Thymus (tissue), 2 donors: ENCODE results near the gene DRAXIN. TPM values are rescaled to one million over a fixed set of nuclear protein-coding genes. Genes with fewer than 3 reads are reported as not detected.

Experiments
- polyA plus RNA-seq: library from polyadenylated mRNA; stranded (reverse); fragments of 200-250 nt; gene quantifications from one replicate; pipeline ENCODE4 v1.2.3, GENCODE V29; 2013
- total RNA-seq: library from RNA; stranded (reverse); fragments of 120-200 nt; gene quantifications from one replicate; pipeline ENCODE4 v1.2.4, GENCODE V29; 2013
- donor health status: healthy.

Gene DRAXIN
- total and polyA plus RNA-seq, 2 donors = 0.14 TPM

Other genes with a start within 250 kb of the DRAXIN start
- 0.28 TPM for gene DISP3, start 212.6 kb upstream of the DRAXIN start, total RNA-seq
- gene DISP3, start 212.6 kb upstream of the DRAXIN start, polyA plus RNA-seq = 0.82 TPM
- 9.0 TPM for gene FBXO2, start 37.3 kb upstream of the DRAXIN start, total RNA-seq
- 46.2 TPM for gene FBXO2, start 37.3 kb upstream of the DRAXIN start, polyA plus RNA-seq
- gene FBXO44, start 36.8 kb upstream of the DRAXIN start, total RNA-seq = 8.6 TPM
- 37.3 TPM for gene FBXO44, start 36.8 kb upstream of the DRAXIN start, polyA plus RNA-seq
- gene FBXO6, start 27.5 kb upstream of the DRAXIN start, total RNA-seq = 11.4 TPM
- 16.1 TPM for gene FBXO6, start 27.5 kb upstream of the DRAXIN start, polyA plus RNA-seq
- gene MAD2L2, start 10.6 kb upstream of the DRAXIN start, total RNA-seq = 61.6 TPM
- 49.6 TPM for gene MAD2L2, start 10.6 kb upstream of the DRAXIN start, polyA plus RNA-seq
- 20.5 TPM for gene AGTRAP, start 44.4 kb downstream of the DRAXIN start, total RNA-seq
- gene AGTRAP, start 44.4 kb downstream of the DRAXIN start, polyA plus RNA-seq = 84.2 TPM
- gene C1orf167, start 70.5 kb downstream of the DRAXIN start, total RNA-seq = 0.14 TPM
- 1.5 TPM for gene C1orf167, start 70.5 kb downstream of the DRAXIN start, polyA plus RNA-seq
- gene MTHFR, start 114.3 kb downstream of the DRAXIN start, total RNA-seq = 9.4 TPM
- 11.7 TPM for gene MTHFR, start 114.3 kb downstream of the DRAXIN start, polyA plus RNA-seq
- 2.6 TPM for gene CLCN6, start 114.5 kb downstream of the DRAXIN start, total RNA-seq
- 9.2 TPM for gene CLCN6, start 114.5 kb downstream of the DRAXIN start, polyA plus RNA-seq
- 0.80 TPM for gene NPPA, start 156.1 kb downstream of the DRAXIN start, total RNA-seq
- gene NPPA, start 156.1 kb downstream of the DRAXIN start, polyA plus RNA-seq = 5.9 TPM
- gene NPPB, start 167.2 kb downstream of the DRAXIN start, total RNA-seq = 0.47 TPM
- 1.7 TPM for gene NPPB, start 167.2 kb downstream of the DRAXIN start, polyA plus RNA-seq
- gene KIAA2013, start 234.7 kb downstream of the DRAXIN start, total RNA-seq = 26.6 TPM
- 24.8 TPM for gene KIAA2013, start 234.7 kb downstream of the DRAXIN start, polyA plus RNA-seq
- 12.8 TPM for gene PLOD1, start 243.0 kb downstream of the DRAXIN start, total RNA-seq
- 13.7 TPM for gene PLOD1, start 243.0 kb downstream of the DRAXIN start, polyA plus RNA-seq